ENCODE data around the gene PLD4. TPM values are rescaled to one million over a fixed set of nuclear protein-coding genes. Genes with fewer than 3 reads are reported as not detected.
"Not testable (repeated sequence)": the region's sequence is repeated elsewhere in the genome, so short reads cannot be mapped to it uniquely, and the experiment has no call there.

PLD4 gene
- total RNA-seq, 1 experiment from 2014 or later: 0.07 TPM

- DNase-seq (ENCODE audit: low spot score): no peak
- no peak for ATAC-seq
- Mint-ChIP-seq H3K9me3 (peaks cover 16% of the 10 kb centered on the region), H3K27ac (no peak overlapping the region), H3K27me3 (ENCODE audit: low read depth) (peaks cover 26% of the 10 kb centered on the region), H3K4me3 (no peak overlapping the region), H3K4me1 (no peaks in the 10 kb centered on the region), H3K36me3 (no peaks in the 10 kb centered on the region)
- ChIA-PET POLR2A (no interaction called here), CTCF (no interaction called here)
- TF ChIP-seq ZNF317 (CRISPR knock-in tag; IDR thresholded peaks at IDR 0.05; ENCODE audit: borderline replicate concordance, low read depth) (no peak), FOXP1 (CRISPR knock-in tag; IDR thresholded peaks at IDR 0.05; ENCODE audit: borderline replicate concordance) (no peak), NFYB (CRISPR knock-in tag; conservative IDR thresholded peaks at IDR 0.05; ENCODE audit: low read depth) (no peak), ERG (CRISPR knock-in tag; IDR thresholded peaks at IDR 0.05) (no peak), NFE2L1 (CRISPR knock-in tag; IDR thresholded peaks at IDR 0.05) (no peak), NR1H2 (CRISPR knock-in tag; IDR thresholded peaks at IDR 0.05) (no peak), GABPB1 (CRISPR knock-in tag; IDR thresholded peaks at IDR 0.05) (no peak)
Observed at GRCh38 chr14:104903990-104904389, 20.7 kb upstream of the PLD4 start.

DNA sequence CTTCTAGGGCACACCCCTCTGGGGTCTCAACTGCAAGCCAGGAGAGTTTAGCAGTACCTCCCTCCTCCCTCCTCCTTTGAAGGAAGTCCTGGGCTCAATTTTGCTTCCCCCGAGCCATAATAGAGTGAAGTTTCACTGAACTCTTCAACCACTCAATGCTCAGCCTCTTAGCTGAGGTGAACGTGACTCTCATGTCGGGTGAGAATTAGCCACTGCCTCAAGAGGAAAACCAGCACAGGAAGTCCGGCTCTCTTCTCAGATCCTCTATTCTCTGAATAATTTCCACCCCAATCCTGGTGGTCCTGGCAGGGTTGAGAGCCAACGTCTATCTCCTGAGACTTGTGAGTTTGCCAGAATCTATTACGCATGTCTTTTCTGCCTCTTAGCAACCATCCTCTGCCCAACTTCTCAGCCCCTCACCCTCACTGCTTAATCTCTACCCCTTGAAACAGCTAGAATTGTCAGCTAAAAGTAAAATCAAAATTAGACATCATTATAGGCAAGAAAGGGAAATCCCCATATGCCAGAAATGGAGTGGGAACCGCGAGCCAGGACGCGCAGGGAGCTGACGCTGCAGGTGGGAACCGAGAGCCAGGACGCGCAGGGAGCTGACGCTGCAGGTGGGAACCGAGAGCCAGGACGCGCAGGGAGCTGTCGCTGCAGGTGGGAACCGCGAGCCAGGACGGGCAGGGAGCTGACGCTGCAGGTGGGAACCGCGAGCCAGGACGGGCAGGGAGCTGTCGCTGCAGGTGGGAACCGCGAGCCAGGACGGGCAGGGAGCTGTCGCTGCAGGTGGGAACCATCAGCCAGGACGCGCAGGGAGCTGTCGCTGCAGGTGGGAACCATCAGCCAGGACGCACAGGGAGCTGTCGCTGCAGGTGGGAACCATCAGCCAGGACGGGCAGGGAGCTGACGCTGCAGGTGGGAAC, 19.8 kb upstream of the PLD4 start:
- ATAC-seq; H3K36me3 Mint-ChIP-seq; H3K4me1 Mint-ChIP-seq; H3K4me3 Mint-ChIP-seq; POLR2A ChIA-PET; H3K27ac Mint-ChIP-seq; DNase-seq (ENCODE audit: low spot score): not testable (repeated sequence)
- Mint-ChIP-seq H3K27me3 (ENCODE audit: low read depth) (peaks cover 31% of the 10 kb centered on the region), H3K9me3 (peaks cover 20% of the 10 kb centered on the region)
- CTCF ChIA-PET: interaction anchor here (0.7 kb wide), 1 partner anchor 9 kb away, joined by 4 read pairs; no protein-coding TSS in a partner anchor

- H3K4me1 Mint-ChIP-seq; H3K27ac Mint-ChIP-seq; H3K36me3 Mint-ChIP-seq; DNase-seq (ENCODE audit: low spot score); POLR2A ChIA-PET; ATAC-seq; H3K4me3 Mint-ChIP-seq: not testable (repeated sequence)
- H3K27me3 Mint-ChIP-seq (ENCODE audit: low read depth): peaks cover 31% of the 10 kb centered on the region
- H3K9me3 Mint-ChIP-seq: peaks cover 24% of the 10 kb centered on the region
- CTCF ChIA-PET: interaction anchor here (0.7 kb wide), 1 partner anchor 9 kb away, joined by 4 read pairs; no protein-coding TSS in a partner anchor
Observed at GRCh38 chr14:104905579-104905933, 19.1 kb upstream of the PLD4 start.

GRCh38 chr14:104908303-104908702, 16.4 kb upstream of the PLD4 start:
- H3K36me3 Mint-ChIP-seq: peaks cover 8% of the 10 kb centered on the region
- no peak overlapping the region for H3K27ac Mint-ChIP-seq
- no peak for ATAC-seq
- H3K27me3 Mint-ChIP-seq (ENCODE audit: low read depth): peaks cover 44% of the 10 kb centered on the region
- H3K9me3 Mint-ChIP-seq: peaks cover 40% of the 10 kb centered on the region
- DNase-seq (ENCODE audit: low spot score): no peak
- TF ChIP-seq TCF7 (CRISPR knock-in tag; IDR thresholded peaks at IDR 0.05; ENCODE audit: low read depth) (no peak), MLX (CRISPR knock-in tag; IDR thresholded peaks at IDR 0.05) (no peak), SMAD3 (CRISPR knock-in tag; IDR thresholded peaks at IDR 0.05; ENCODE audit: borderline replicate concordance) (no peak), ATF1 (CRISPR knock-in tag; IDR thresholded peaks at IDR 0.05) (no peak), E2F1 (CRISPR knock-in tag; IDR thresholded peaks at IDR 0.05) (no peak)
- ChIA-PET POLR2A (no interaction called here), CTCF (interaction anchor here (0.8 to 1.9 kb wide), 5 partner anchors 10 to 138 kb away, joined by 3 to 5 read pairs (median 4); no protein-coding TSS in a partner anchor)
- no peak overlapping the region for H3K4me3 Mint-ChIP-seq
- H3K4me1 Mint-ChIP-seq: no peaks in the 10 kb centered on the region

DNA sequence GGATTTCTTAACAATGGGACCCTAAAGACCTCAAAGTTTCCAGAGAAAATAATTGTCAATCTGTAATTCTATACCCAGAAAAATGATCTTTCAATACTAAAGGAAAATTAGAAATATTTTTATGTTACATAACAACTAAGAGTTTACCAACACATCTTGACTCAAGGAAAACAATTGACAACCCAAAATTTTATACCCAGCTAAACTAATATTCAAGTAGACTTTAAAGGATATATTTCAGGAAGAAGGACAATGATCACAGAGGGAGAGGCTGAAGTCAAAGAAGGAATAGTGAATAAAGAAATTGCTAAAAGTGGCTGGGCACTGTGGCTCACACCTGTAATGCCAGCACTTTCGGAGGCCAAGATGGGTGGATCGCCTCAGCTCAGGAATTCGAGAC, 12.6 kb upstream of the PLD4 start:
- ChIA-PET POLR2A (no interaction called here), CTCF (no interaction called here)
- ATAC-seq: no peak
- Mint-ChIP-seq H3K9me3 (peaks cover 32% of the 10 kb centered on the region), H3K36me3 (peaks cover 8% of the 10 kb centered on the region), H3K27ac (no peak overlapping the region), H3K4me3 (no peak overlapping the region), H3K27me3 (ENCODE audit: low read depth) (peaks cover 43% of the 10 kb centered on the region), H3K4me1 (no peaks in the 10 kb centered on the region)
- DNase-seq (ENCODE audit: low spot score): no peak
- TF ChIP-seq CBFB (CRISPR knock-in tag; IDR thresholded peaks at IDR 0.05; ENCODE audit: low read depth) (no peak), ETV6 (CRISPR knock-in tag; IDR thresholded peaks at IDR 0.05) (no peak), NR2C2 (CRISPR knock-in tag; IDR thresholded peaks at IDR 0.05) (no peak), FOXP4 (CRISPR knock-in tag; IDR thresholded peaks at IDR 0.05) (no peak), NR1H2 (CRISPR knock-in tag; IDR thresholded peaks at IDR 0.05) (no peak)

All from WTC11 (cell line).